ENCODE measurements around the gene CASZ1. TPM values are rescaled to one million over a fixed set of nuclear protein-coding genes. Genes with fewer than 3 reads are reported as not detected.

Gene CASZ1
- total RNA-seq, 2 donors from 2014 or later = 44.3 to 50.3 TPM

GRCh38 chr1:10626791-10627410, 169.5 kb downstream of the CASZ1 start:
- Histone ChIP-seq H3K9me3 (no peaks in the 10 kb centered on the region), H3K4me1 (peaks cover 0 to 14% of the 10 kb centered on the region in 2 donors), H3K27ac (no peak overlapping the region), H3K27me3 (no peaks in the 10 kb centered on the region), H3K4me3 (no peak overlapping the region), H3K36me3 (peaks cover 22% of the 10 kb centered on the region)
- DNase-seq (ENCODE audit: low spot score) = no peak
- TF ChIP-seq CTCF (IDR thresholded peaks at IDR 0.05) = no peak

GRCh38 chr1:10626131-10626731, 170.2 kb downstream of the CASZ1 start:
- no peak for DNase-seq (ENCODE audit: low spot score)
- H3K9me3 ChIP-seq = no peaks in the 10 kb centered on the region
- peaks cover 0 to 14% of the 10 kb centered on the region in 2 donors for H3K4me1 ChIP-seq
- H3K27me3 ChIP-seq = no peaks in the 10 kb centered on the region
- no peak overlapping the region for H3K27ac ChIP-seq
- peaks cover 22% of the 10 kb centered on the region for H3K36me3 ChIP-seq
- H3K4me3 ChIP-seq = no peak overlapping the region
- TF ChIP-seq CTCF (IDR thresholded peaks at IDR 0.05) = no peak

GRCh38 chr1:10625554-10625953, 170.9 kb downstream of the CASZ1 start:
- DNase-seq (ENCODE audit: low spot score) = no peak
- Histone ChIP-seq H3K27me3 (no peaks in the 10 kb centered on the region), H3K9me3 (no peaks in the 10 kb centered on the region), H3K36me3 (peaks cover 22% of the 10 kb centered on the region), H3K4me3 (no peak overlapping the region), H3K27ac (no peak overlapping the region), H3K4me1 (peaks cover 0 to 14% of the 10 kb centered on the region in 2 donors)
- no peak for TF ChIP-seq CTCF (IDR thresholded peaks at IDR 0.05)

- TF ChIP-seq CTCF (IDR thresholded peaks at IDR 0.05) = no peak
- Histone ChIP-seq H3K27ac (no peak overlapping the region), H3K9me3 (no peaks in the 10 kb centered on the region), H3K4me3 (no peak overlapping the region), H3K36me3 (peaks cover 22% of the 10 kb centered on the region), H3K27me3 (no peaks in the 10 kb centered on the region), H3K4me1 (peaks cover 0 to 14% of the 10 kb centered on the region in 2 donors)
- no peak for DNase-seq (ENCODE audit: low spot score)
These were observed 171.4 kb downstream of the CASZ1 start for GRCh38 chr1:10625076-10625475.

GRCh38 chr1:10624256-10625050, 172.0 kb downstream of the CASZ1 start:
- Histone ChIP-seq H3K27me3 (no peaks in the 10 kb centered on the region), H3K4me3 (no peak overlapping the region), H3K27ac (no peak overlapping the region), H3K4me1 (peaks cover 0 to 14% of the 10 kb centered on the region in 2 donors), H3K9me3 (no peaks in the 10 kb centered on the region), H3K36me3 (peaks cover 26% of the 10 kb centered on the region)
- no peak for TF ChIP-seq CTCF (IDR thresholded peaks at IDR 0.05)
- no peak for DNase-seq (ENCODE audit: low spot score)
